C4-2B (cell line): ENCODE measurements around the gene PRPF31.

Source experiments
- H3K27ac ChIP-seq: fragments of 450-650 bp; 2 replicates; pipeline ENCODE4 v1.5.1; 2017
- ZFX ChIP-seq: fragments of 450-650 bp; IDR thresholded peaks from 2 replicates; pipeline ENCODE4 v1.6.1; 2017
- TF ChIP-seq, protein P1 (sequence below): fragments of 450-650 bp; conservative IDR thresholded peaks from 2 replicates; pipeline ENCODE4 v1.5.1; 2017; ENCODE audit warnings: mild to moderate bottlenecking

Gene PRPF31

DNA sequence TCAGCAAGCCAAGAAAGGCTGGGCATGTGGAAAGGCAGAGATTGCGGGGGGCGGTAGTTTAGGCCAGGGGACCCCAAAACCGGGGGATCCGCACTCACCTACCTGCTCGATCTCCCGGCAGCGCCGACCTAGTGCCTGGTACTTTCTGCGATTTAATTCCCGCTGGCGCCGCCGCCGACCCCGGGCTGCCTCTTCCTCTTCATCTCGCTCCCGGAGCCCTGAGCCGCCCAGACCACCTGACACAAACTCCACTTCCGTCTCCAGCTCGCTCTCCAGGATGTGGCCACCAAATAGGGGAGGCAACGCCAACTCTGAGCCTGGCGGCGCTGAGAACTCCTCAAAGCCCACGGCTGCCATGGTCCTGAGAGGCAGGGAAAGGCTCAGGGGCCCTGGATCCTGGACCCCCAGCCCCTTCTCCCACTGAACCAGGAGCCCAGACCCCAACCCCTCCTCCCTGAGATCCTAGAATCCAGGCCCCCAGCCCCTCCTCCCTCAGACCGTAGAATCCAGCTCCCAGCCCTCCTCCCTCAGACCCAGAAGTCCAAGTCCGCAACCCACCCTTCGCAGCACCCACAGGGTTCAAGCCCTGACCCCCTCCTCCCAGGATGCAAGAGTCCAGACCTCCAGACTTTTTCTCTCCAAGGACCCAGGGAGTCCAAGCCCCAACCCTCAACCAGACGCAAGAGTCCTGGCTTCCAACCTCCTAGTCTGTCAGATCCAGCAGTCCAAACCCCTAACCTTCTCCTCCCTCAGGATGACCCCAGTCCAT lies 1.0 kb upstream of the PRPF31 start:
- peak overlapping the region; percentile 77 for H3K27ac ChIP-seq

GRCh38 chr19:54121259-54121658 lies 5.7 kb downstream of the PRPF31 start:
- no peak overlapping the region for H3K27ac ChIP-seq
- TF ChIP-seq ZFX = no peak
- TF ChIP-seq, protein P1, sequence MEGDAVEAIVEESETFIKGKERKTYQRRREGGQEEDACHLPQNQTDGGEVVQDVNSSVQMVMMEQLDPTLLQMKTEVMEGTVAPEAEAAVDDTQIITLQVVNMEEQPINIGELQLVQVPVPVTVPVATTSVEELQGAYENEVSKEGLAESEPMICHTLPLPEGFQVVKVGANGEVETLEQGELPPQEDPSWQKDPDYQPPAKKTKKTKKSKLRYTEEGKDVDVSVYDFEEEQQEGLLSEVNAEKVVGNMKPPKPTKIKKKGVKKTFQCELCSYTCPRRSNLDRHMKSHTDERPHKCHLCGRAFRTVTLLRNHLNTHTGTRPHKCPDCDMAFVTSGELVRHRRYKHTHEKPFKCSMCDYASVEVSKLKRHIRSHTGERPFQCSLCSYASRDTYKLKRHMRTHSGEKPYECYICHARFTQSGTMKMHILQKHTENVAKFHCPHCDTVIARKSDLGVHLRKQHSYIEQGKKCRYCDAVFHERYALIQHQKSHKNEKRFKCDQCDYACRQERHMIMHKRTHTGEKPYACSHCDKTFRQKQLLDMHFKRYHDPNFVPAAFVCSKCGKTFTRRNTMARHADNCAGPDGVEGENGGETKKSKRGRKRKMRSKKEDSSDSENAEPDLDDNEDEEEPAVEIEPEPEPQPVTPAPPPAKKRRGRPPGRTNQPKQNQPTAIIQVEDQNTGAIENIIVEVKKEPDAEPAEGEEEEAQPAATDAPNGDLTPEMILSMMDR = no peak

More for the DNA sequence above, 1.0 kb upstream of the PRPF31 start:
- TF ChIP-seq, protein P1 = no peak
- TF ChIP-seq ZFX = no peak

DNA sequence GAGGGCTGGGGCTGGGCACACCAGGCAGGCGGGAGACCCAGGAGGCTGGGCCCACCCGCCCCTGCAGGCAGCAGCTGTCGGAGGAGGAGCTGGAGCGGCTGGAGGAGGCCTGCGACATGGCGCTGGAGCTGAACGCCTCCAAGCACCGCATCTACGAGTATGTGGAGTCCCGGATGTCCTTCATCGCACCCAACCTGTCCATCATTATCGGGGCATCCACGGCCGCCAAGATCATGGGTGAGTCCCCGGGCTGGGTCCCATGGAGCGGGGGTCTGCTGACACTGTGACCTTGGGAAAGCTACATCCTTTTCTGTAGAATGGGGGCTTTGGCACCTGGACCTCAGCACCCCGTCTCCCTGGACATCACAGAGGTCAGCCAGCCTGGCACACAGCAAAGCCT lies 8.1 kb downstream of the PRPF31 start:
- H3K27ac ChIP-seq = no peak overlapping the region
- TF ChIP-seq ZFX = no peak
- TF ChIP-seq, protein P1 = no peak

DNA sequence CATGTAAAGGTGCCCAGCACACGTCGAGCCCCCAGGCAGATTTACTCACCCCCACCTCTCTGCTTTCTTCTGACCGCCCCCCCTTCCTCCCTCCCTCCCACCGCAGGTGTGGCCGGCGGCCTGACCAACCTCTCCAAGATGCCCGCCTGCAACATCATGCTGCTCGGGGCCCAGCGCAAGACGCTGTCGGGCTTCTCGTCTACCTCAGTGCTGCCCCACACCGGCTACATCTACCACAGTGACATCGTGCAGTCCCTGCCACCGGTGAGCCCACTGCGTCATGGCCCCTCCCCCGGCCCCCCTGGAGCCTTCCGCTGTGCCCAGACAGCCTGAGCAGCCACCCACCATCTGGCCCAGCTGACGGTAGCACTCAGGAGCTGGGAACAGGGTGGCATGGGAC lies 8.8 kb downstream of the PRPF31 start:
- no peak for TF ChIP-seq ZFX

DNA sequence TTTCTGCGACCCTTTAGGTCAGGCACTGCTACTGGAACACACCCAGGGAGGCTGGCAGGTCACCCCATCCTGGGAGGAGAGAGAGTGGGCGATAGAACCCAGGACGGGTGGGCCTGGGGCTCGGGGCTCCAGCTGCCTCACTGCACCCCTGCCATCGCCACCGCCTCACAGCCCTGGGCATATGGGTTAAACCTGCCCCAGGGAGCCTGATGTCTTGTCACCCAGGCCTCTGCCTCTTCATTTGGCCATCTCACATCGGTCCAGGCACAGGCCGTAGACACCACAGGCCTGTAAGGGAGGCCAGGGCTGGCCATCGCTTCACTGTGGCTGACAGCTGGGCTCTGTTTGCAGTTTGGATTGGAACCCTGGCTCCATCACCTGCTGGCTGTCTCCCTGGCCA lies 10.2 kb downstream of the PRPF31 start:
- no peak for TF ChIP-seq ZFX
- TF ChIP-seq, protein P1 = no peak

More for the DNA sequence above, 8.8 kb downstream of the PRPF31 start:
- no peak overlapping the region for H3K27ac ChIP-seq

DNA sequence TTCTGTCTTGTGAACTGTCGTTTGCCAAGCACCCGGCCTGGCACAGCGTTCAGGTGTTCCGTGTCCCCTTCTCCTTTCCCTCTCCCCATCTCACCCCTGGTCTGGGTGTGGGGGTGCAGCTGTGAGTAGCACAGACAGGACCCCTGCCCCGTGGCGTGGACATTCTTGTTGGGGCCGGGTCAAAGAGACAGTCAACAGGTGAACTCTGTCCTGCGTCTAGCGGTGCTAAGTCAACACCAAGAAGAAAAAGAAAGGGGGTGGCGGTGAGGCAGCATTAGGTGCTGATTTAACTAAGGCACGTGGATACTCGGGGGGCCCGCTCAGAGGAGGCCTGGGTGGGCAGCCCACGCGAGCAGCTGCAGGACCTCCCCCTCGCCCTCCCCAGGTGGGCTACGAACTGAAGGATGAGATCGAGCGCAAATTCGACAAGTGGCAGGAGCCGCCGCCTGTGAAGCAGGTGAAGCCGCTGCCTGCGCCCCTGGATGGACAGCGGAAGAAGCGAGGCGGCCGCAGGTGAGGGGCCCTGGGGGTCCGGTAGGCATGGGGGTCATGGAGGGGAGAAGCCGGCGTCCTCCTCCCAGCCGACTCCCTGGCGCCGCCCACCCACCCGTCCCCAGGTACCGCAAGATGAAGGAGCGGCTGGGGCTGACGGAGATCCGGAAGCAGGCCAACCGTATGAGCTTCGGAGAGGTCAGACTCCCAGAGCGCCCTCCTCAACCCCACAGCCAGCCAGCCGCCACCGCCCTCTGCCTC lies 12.3 kb downstream of the PRPF31 start:
- TF ChIP-seq, protein P1 = no peak
- no peak for TF ChIP-seq ZFX
- H3K27ac ChIP-seq = no peak overlapping the region

More for the DNA sequence above, 10.2 kb downstream of the PRPF31 start:
- H3K27ac ChIP-seq = no peak overlapping the region

GRCh38 chr19:54128441-54128725 lies 12.8 kb downstream of the PRPF31 start:
- no peak for TF ChIP-seq ZFX
- TF ChIP-seq, protein P1 = no peak
- no peak overlapping the region for H3K27ac ChIP-seq
